OCI-LY7 (cell line): ENCODE results near the gene TMEM140. TPM values are rescaled to one million over a fixed set of nuclear protein-coding genes. Genes with fewer than 3 reads are reported as not detected.

Source experiments
- BruUV-seq: library from RNA; stranded (reverse); fragments of 400-500 nt; replicated peaks from 2 replicates; lab custom pipeline; 2021; lab: Mats Ljungman, UMichigan
- CTCF ChIA-PET: fragments of 300-600 bp; sonication (Branson Sonifier 250); formaldehyde crosslinking; loops from one replicate; lab custom pipeline; 2022; ENCODE audit warnings: antibody characterized with exemption; ENCODE audit not compliant: unreplicated experiment; lab: Charles Lee
- POLR2A ChIA-PET: fragments of 300-600 bp; sonication (Branson Sonifier 250); formaldehyde crosslinking; loops from one replicate; lab custom pipeline; 2022; ENCODE audit warnings: antibody characterized with exemption; lab: Charles Lee
- DNase-seq: peaks from one replicate; pipeline ENCODE4 v3.0.0-alpha.2; 2015; ENCODE audit warnings: low spot score
- H2AFZ ChIP-seq: fragments of 200-600 bp; sonication (generic), shearing (Covaris generic); 2 replicates; pipeline ENCODE4 v1.6.1; 2014; ENCODE audit warnings: mild to moderate bottlenecking, antibody characterized with exemption, low read length, moderate library complexity
- H3K27ac ChIP-seq: fragments of 200-600 bp; sonication (generic); 2 replicates; pipeline ENCODE4 v1.5.1; 2014; ENCODE audit warnings: mixed run types, low read depth, mild to moderate bottlenecking, moderate library complexity, low read length, inconsistent platforms; ENCODE audit not compliant: poor library complexity, severe bottlenecking
- H3K36me3 ChIP-seq: fragments of 200-600 bp; sonication (generic); 2 replicates; pipeline ENCODE4 v1.6.1; 2014; ENCODE audit warnings: mild to moderate bottlenecking, antibody characterized with exemption, low read length, moderate library complexity, mixed read lengths; ENCODE audit not compliant: insufficient read depth
- H3K4me1 ChIP-seq: fragments of 200-600 bp; sonication (generic); 2 replicates; pipeline ENCODE4 v1.5.1; 2014; ENCODE audit warnings: mild to moderate bottlenecking, low read length; ENCODE audit not compliant: insufficient read depth, poor library complexity, severe bottlenecking
- H3K4me2 ChIP-seq: fragments of 200-600 bp; sonication (generic); 2 replicates; pipeline ENCODE4 v1.6.1; 2014; ENCODE audit warnings: mild to moderate bottlenecking, low read length
- H3K4me3 ChIP-seq: fragments of 200-600 bp; sonication (generic); 2 replicates; pipeline ENCODE4 v1.5.1; 2014; ENCODE audit warnings: mild to moderate bottlenecking, low read depth, low read length; ENCODE audit not compliant: poor library complexity, severe bottlenecking
- H3K79me2 ChIP-seq: fragments of 200-600 bp; sonication (generic); 2 replicates; pipeline ENCODE4 v1.6.1; 2016; ENCODE audit warnings: low read depth, mild to moderate bottlenecking, low read length, moderate library complexity, mixed read lengths; ENCODE audit not compliant: insufficient read depth
- H3K9me2 ChIP-seq: fragments of 200-600 bp; sonication (generic); 2 replicates; pipeline ENCODE4 v1.6.1; 2016; ENCODE audit warnings: mild to moderate bottlenecking, low read length, mixed read lengths; ENCODE audit not compliant: insufficient read depth
- H3K9me3 ChIP-seq: fragments of 200-600 bp; sonication (generic); 2 replicates; pipeline ENCODE4 v1.6.1; 2014; ENCODE audit warnings: mild to moderate bottlenecking, mixed run types, low read length, mixed read lengths
- H4K20me1 ChIP-seq: fragments of 200-600 bp; sonication (generic); 2 replicates; pipeline ENCODE4 v1.6.1; 2014; ENCODE audit warnings: mild to moderate bottlenecking, antibody characterized with exemption, low read length, moderate library complexity, mixed read lengths; ENCODE audit not compliant: insufficient read depth
- CTCF ChIP-seq: fragments of 200-600 bp; sonication (generic); conservative IDR thresholded peaks from 2 replicates; pipeline ENCODE4 v1.5.1; 2014; ENCODE audit warnings: mild to moderate bottlenecking, antibody characterized with exemption, low read length, moderate library complexity, mixed read lengths
- EZH2phosphoT487 ChIP-seq: fragments of 200-600 bp; sonication (generic); IDR thresholded peaks from 2 replicates; pipeline ENCODE4 v1.6.1; 2018; ENCODE audit warnings: low read depth, borderline replicate concordance, mild to moderate bottlenecking, mixed run types, antibody characterized with exemption, low read length, moderate library complexity, mixed read lengths
- intact Hi-C: fragments of 100-400 bp; cut with micrococcal nuclease; formaldehyde crosslinking; loops from one replicate; pipeline ENCODE4 v1.10.0; 2022; ENCODE audit not compliant: unreplicated experiment
- total RNA-seq, 2 experiments: library from RNA; depleted of rRNA in 1 of 2; stranded (reverse); fragments of >200 nt in 1 of 2; shearing (Covaris generic) in 1 of 2; gene quantifications; 2 replicates each; pipeline ENCODE4 v1.2.3, GENCODE V29; 2014 to 2022

Gene TMEM140
- total RNA-seq, 2 experiments from 2014 or later: 0.41 to 1.6 TPM

GRCh38 chr7:135151132-135151531, 3.3 kb downstream of the TMEM140 start:
- peaks cover 9% of the 10 kb centered on the region for H3K4me1 ChIP-seq
- H3K4me3 ChIP-seq: no peak overlapping the region
- ChIA-PET POLR2A (interaction anchor here (0.7 kb wide), 1 partner anchor 58 kb away, joined by 3 read pairs; no protein-coding TSS in a partner anchor), CTCF (no interaction called here)
- no peaks in the 10 kb centered on the region for H4K20me1 ChIP-seq
- H3K4me2 ChIP-seq: no peak overlapping the region
- TF ChIP-seq CTCF (no peak), EZH2phosphoT487 (no peak)
- intact Hi-C loops: no loop called here
- H2AFZ ChIP-seq: no peak overlapping the region
- H3K36me3 ChIP-seq: no peaks in the 10 kb centered on the region
- BruUV-seq: no TSS peak
- no peak overlapping the region for H3K27ac ChIP-seq
- no peak for DNase-seq
- H3K9me3 ChIP-seq: peaks cover 18% of the 10 kb centered on the region; the same call in 1 of the 2 replicates
- no peaks in the 10 kb centered on the region for H3K79me2 ChIP-seq
- no peaks in the 10 kb centered on the region for H3K9me2 ChIP-seq

GRCh38 chr7:135151533-135151932, 3.7 kb downstream of the TMEM140 start:
- Histone ChIP-seq H3K4me3 (no peak overlapping the region), H3K9me3 (peaks cover 22% of the 10 kb centered on the region; the same call in 1 of the 2 replicates), H2AFZ (no peak overlapping the region), H3K79me2 (no peaks in the 10 kb centered on the region), H4K20me1 (no peaks in the 10 kb centered on the region), H3K9me2 (no peaks in the 10 kb centered on the region), H3K4me1 (peaks cover 9% of the 10 kb centered on the region), H3K36me3 (no peaks in the 10 kb centered on the region), H3K27ac (no peak overlapping the region), H3K4me2 (no peak overlapping the region)
- ChIA-PET POLR2A (no interaction called here), CTCF (no interaction called here)
- no peak for DNase-seq
- intact Hi-C loops: no loop called here
- BruUV-seq: no TSS peak
- TF ChIP-seq EZH2phosphoT487: no peak
- TF ChIP-seq CTCF: no peak

- Histone ChIP-seq H4K20me1 (no peaks in the 10 kb centered on the region), H3K9me3 (peaks cover 30% of the 10 kb centered on the region; the same call in 1 of the 2 replicates), H3K9me2 (no peaks in the 10 kb centered on the region), H3K36me3 (no peaks in the 10 kb centered on the region), H3K79me2 (no peaks in the 10 kb centered on the region), H3K4me2 (no peak overlapping the region), H3K27ac (no peak overlapping the region), H2AFZ (no peak overlapping the region), H3K4me3 (no peak overlapping the region), H3K4me1 (peaks cover 9% of the 10 kb centered on the region)
- POLR2A ChIA-PET: no interaction called here
- no peak for DNase-seq
- intact Hi-C loops: no loop called here
- BruUV-seq: no TSS peak
- TF ChIP-seq EZH2phosphoT487 (no peak), CTCF (no peak)
- CTCF ChIA-PET: no interaction called here
Observed at GRCh38 chr7:135152442-135152841, 4.6 kb downstream of the TMEM140 start.
